ENCODE results near the gene ZNF692.
"Not testable (repeated sequence)": the region's sequence is repeated elsewhere in the genome, so short reads cannot be mapped to it uniquely, and the experiment has no call there.

The ZNF692 gene

GRCh38 chr1:248805876-248806275 is 53.0 kb downstream of the ZNF692 start:
- no peaks in the 10 kb centered on the region for H3K9me3 ChIP-seq (ENCODE audit: control insufficient read depth in 2 of 2, low read length in 2 of 2)
- H3K4me1 ChIP-seq (ENCODE audit: control insufficient read depth, insufficient read depth, low read length): peaks cover 6% of the 10 kb centered on the region
- H3K27ac ChIP-seq (ENCODE audit: low read length): no peak overlapping the region
- no peak overlapping the region for H3K4me3 ChIP-seq (ENCODE audit: low read length in 2 of 2)
- H3K9ac ChIP-seq (ENCODE audit: low read length in 2 of 2): no peak overlapping the region
- H3K27me3 ChIP-seq (ENCODE audit: control insufficient read depth in 1 of 2, insufficient read depth in 2 of 2, low read length in 2 of 2): no peaks in the 10 kb centered on the region
- no peaks in the 10 kb centered on the region for H3K36me3 ChIP-seq (ENCODE audit: control insufficient read depth in 2 of 2, insufficient read depth in 2 of 2, low read length in 2 of 2)

- Histone ChIP-seq H3K27me3 (ENCODE audit: control insufficient read depth in 1 of 2, insufficient read depth in 2 of 2, low read length in 2 of 2) (no peaks in the 10 kb centered on the region), H3K36me3 (ENCODE audit: control insufficient read depth in 2 of 2, insufficient read depth in 2 of 2, low read length in 2 of 2) (no peaks in the 10 kb centered on the region), H3K9me3 (ENCODE audit: control insufficient read depth in 2 of 2, low read length in 2 of 2) (no peaks in the 10 kb centered on the region), H3K9ac (ENCODE audit: low read length in 2 of 2) (no peak overlapping the region), H3K4me1 (ENCODE audit: control insufficient read depth, insufficient read depth, low read length) (peaks cover 4% of the 10 kb centered on the region), H3K27ac (ENCODE audit: low read length) (no peak overlapping the region), H3K4me3 (ENCODE audit: low read length in 2 of 2) (no peak overlapping the region)
These were observed 53.9 kb downstream of the ZNF692 start for GRCh38 chr1:248804771-248805681.

GRCh38 chr1:248803501-248803900 is 55.4 kb downstream of the ZNF692 start:
- H3K4me3 ChIP-seq (ENCODE audit: low read length in 2 of 2); H3K36me3 ChIP-seq (ENCODE audit: control insufficient read depth in 2 of 2, insufficient read depth in 2 of 2, low read length in 2 of 2); H3K4me1 ChIP-seq (ENCODE audit: control insufficient read depth, insufficient read depth, low read length); H3K9ac ChIP-seq (ENCODE audit: low read length in 2 of 2); H3K27me3 ChIP-seq (ENCODE audit: control insufficient read depth in 1 of 2, insufficient read depth in 2 of 2, low read length in 2 of 2); H3K27ac ChIP-seq (ENCODE audit: low read length); H3K9me3 ChIP-seq (ENCODE audit: control insufficient read depth in 2 of 2, low read length in 2 of 2): not testable (repeated sequence)

- H3K27ac ChIP-seq (ENCODE audit: low read length): no peak overlapping the region
- H3K27me3 ChIP-seq (ENCODE audit: control insufficient read depth in 1 of 2, insufficient read depth in 2 of 2, low read length in 2 of 2): no peaks in the 10 kb centered on the region
- H3K9me3 ChIP-seq (ENCODE audit: control insufficient read depth in 2 of 2, low read length in 2 of 2): no peaks in the 10 kb centered on the region
- peaks cover 4% of the 10 kb centered on the region for H3K4me1 ChIP-seq (ENCODE audit: control insufficient read depth, insufficient read depth, low read length)
- H3K36me3 ChIP-seq (ENCODE audit: control insufficient read depth in 2 of 2, insufficient read depth in 2 of 2, low read length in 2 of 2): no peaks in the 10 kb centered on the region
- H3K4me3 ChIP-seq (ENCODE audit: low read length in 2 of 2): no peak overlapping the region
- no peak overlapping the region for H3K9ac ChIP-seq (ENCODE audit: low read length in 2 of 2)
These were observed 56.4 kb downstream of the ZNF692 start for GRCh38 chr1:248802454-248802853.

- Histone ChIP-seq H3K27ac (ENCODE audit: low read length) (no peak overlapping the region), H3K4me3 (ENCODE audit: low read length in 2 of 2) (no peak overlapping the region), H3K4me1 (ENCODE audit: control insufficient read depth, insufficient read depth, low read length) (no peaks in the 10 kb centered on the region), H3K9ac (ENCODE audit: low read length in 2 of 2) (no peak overlapping the region), H3K36me3 (ENCODE audit: control insufficient read depth in 2 of 2, insufficient read depth in 2 of 2, low read length in 2 of 2) (no peaks in the 10 kb centered on the region), H3K27me3 (ENCODE audit: control insufficient read depth in 1 of 2, insufficient read depth in 2 of 2, low read length in 2 of 2) (peaks cover 0 to 2% of the 10 kb centered on the region in 2 donors), H3K9me3 (ENCODE audit: control insufficient read depth in 2 of 2, low read length in 2 of 2) (peaks cover 0 to 3% of the 10 kb centered on the region in 2 donors)
These were observed 58.4 kb downstream of the ZNF692 start for GRCh38 chr1:248800459-248800858.
